HG03575 (cell line): ENCODE measurements around the gene PRR27.

ENCODE experiments used
- ATAC-seq: cut with Tn5 transposase; IDR thresholded peaks from one replicate; pipeline ENCODE4 v1.9.1; 2021; ENCODE audit not compliant: unreplicated experiment, insufficient number of reproducible peaks, low FRiP score; ENCODE audit errors: extremely low read depth

PRR27 gene

GRCh38 chr4:70153937-70154336, at the start of gene PRR27:
TSS of gene PRR27 (plus strand) at chr4:70154237. CDS start at chr4:70154376, 139 bp downstream.
- no peak for ATAC-seq

DNA sequence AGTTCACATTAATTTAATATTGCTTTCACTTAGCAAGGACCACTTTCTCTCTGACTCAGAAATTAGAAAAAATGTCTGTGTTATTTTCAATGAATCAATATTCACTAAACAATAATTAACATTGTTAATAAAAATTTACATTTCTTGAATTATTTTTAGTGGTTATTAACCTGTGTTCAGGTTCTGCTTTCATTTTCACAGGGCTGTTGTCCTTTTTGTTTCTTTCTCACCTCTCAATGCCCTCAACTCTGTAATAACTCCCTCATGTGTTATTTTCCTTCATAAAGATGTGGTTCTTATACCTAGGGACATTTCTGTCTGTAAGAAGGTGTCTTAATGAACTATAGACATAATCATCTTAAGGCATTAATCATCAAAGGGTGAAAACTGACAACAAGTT, 43.1 kb upstream of the PRR27 start:
- no peak for ATAC-seq

- ATAC-seq = no peak
These were observed 40.4 kb upstream of the PRR27 start for GRCh38 chr4:70113656-70114055.

DNA sequence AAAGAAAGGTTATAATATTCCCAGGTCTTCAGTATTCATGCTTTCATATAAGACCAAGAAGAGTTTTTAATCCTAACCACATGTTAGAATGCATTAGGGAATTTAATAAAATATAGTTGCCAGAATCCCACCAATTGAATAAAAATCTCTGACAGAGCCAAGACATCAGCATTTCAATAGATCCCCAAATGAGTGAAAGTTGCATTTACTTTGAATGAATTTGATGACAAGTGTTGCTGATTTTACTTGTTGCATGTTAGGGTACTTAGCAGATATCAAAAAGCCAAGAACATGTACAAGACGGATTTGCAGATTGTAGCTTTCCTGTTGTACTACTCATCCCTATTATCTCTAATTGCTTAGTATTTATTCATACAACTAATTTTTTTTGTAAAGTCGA, 39.9 kb upstream of the PRR27 start:
- no peak for ATAC-seq

GRCh38 chr4:70120323-70120722, 33.7 kb upstream of the PRR27 start:
- no peak for ATAC-seq

- ATAC-seq = no peak
These were observed 20.6 kb upstream of the PRR27 start for GRCh38 chr4:70133473-70133872.

DNA sequence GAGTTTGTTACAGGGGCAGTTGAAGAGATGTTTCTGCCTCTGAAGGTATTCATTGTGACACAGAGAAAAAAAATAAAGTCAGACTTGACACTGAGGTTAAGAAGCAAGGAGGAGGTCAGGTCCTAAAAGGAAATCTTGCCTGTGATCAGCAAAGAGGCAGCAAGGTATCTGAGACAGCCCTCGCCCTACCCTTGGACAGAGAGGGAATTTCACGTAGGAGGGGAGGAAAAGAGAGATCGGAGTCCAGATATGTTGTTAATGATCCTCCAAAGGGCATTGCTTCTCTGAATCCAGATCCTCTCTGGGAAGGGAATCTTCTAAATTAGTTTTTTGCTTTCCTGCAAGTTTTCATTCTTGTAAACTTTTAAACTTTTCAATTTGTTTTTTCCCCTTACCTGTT, 15.3 kb upstream of the PRR27 start:
- ATAC-seq = no peak

GRCh38 chr4:70151271-70151670, 2.8 kb upstream of the PRR27 start:
- no peak for ATAC-seq

DNA sequence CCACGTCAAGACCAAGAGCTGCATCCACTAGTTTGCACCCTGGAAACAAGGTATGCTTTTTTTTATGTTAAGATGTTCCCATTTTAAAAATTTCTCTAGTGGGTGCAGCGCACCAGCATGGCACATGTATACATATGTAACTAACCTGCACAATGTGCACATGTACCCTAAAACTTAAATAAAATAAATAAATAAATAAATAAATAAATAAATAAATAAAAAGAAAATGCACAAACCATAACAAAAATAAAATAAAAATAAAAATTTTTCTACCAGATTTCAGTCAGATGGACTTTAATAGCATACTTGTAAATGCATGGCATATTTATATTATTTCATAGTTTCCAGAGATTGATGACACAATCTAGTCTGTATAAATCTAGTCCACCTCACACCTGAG, 1.9 kb upstream of the PRR27 start:
- ATAC-seq = no peak

DNA sequence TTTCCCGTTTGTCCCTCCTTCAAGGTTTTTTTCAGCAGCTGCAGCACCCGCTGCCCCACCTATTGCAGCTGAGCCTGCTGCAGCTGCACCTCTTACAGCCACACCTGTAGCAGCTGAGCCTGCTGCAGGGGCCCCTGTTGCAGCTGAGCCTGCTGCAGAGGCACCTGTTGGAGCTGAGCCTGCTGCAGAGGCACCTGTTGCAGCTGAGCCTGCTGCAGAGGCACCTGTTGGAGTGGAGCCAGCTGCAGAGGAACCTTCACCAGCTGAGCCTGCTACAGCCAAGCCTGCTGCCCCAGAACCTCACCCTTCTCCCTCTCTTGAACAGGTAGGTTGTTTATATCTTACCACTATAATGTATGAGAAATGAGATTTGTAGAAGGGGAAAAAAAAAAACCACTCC, 4.5 kb downstream of the PRR27 start:
- no peak for ATAC-seq

DNA sequence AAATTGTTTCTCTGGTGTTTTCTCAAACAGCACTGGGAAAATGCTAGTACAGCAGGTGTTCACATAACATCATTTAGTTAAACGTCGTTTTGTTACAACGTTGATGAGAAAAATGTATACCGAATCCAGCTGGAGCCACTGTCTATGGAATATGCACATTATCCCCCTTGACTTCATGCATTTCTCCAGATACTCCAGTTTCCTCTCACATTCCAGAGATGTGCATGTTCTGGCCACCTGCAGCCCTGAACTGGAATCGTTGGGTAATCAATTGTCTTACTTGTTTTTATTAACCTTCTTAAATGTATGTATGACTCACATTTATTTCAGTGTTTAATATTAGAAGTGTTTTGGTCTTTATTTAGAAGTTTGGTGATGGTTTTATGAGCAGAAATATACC, 23.1 kb downstream of the PRR27 start:
- ATAC-seq = no peak

DNA sequence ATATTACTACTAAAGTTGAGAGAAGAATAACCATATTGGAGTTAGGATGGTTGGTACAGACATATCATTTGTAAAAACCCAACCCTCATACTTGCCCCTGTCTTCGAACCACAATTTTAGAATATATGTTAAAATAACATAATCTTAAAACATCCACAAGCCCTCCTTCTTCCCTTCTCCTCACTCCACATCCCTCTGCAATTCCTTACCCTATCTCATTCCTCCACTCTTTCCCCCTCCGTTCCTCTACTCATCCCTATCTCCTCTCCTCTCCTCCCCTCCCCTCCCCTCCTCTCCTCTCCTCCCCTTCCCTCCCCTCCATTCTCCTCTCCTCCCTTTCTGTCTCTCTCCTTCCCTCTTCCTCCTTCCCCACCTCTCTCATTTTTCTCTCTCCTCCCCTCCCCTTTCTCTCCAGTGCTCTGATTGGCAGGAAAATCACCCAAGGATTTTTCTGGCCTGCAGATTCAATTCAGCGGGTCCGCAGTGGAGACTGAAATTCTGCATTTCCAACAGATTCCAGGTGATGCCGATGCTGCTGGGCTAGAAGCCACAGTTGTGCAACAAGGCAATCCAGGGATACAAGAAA, 24.1 kb downstream of the PRR27 start:
- no peak for ATAC-seq

DNA sequence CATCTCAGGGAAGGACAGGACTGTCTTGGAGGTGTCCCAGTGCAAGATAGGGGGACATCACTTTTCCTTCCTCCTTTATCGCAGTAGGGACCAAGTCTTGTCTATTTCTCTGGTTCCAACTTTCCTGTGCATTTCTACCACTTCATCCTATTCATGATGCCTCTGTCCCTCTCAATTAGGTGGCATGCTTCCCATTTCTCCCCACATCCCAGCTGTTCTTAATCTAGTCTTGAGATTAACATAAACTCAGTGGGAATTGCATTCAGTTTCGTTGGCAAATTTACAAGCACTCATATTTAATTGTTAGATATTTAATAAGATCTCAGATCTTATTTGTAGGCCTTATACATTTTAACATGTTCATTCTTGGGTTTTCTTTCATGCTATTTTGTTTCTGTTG, 25.8 kb downstream of the PRR27 start:
- no peak for ATAC-seq

DNA sequence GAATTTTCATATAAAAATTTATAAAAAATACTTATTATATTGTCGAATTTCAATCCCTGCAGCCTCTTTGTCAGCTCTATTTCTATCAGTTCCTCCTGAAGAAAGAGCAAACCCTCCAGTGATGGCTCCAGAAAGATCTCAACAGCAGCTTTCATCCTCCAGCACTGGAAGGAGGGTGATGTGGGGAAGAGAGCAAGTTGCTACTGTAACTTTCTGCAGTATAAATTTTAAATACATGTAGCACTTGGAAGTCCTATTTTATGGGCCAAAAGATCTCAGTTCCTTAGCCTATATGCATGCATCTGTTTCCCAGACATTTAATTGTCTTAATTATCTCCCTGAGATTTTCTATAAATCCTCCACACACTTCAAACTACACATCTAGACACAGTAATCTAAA, 27.8 kb downstream of the PRR27 start:
- ATAC-seq = no peak

- ATAC-seq = no peak
These were observed 28.6 kb downstream of the PRR27 start for GRCh38 chr4:70182517-70183167.

DNA sequence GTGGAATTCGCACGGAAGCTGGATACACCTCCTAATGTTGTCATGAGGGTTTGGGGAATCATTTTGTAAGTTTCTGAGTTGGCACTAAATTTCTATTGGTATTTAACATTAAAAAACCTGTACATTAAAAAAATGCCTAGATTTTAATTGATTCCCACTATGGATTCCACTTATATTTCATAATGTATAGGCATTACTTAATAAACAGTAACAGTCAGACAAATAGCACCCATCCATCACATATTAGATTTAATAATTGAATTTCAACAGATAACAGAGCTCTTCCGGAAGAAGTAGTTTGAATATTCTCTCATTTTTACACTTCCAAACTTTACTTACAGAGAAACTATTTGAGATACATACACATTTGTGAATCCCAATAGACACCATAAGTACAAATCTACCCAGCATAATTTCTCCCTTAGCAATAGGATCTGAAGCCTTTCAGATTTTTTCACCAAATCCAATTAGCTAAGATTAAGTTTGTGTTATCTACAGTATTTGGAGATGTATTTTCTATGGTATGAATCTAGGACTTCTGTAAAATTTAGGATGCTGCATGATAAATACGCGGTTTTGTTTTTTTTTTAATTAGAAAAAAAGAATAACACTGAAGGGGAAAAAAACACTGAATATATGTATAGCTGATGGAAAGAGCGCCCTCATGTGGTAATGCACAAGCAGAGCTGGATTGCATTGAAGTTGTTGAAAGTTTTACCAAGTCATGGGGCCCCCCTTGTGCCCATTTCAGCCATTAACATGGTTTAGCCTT, 29.3 kb downstream of the PRR27 start:
- ATAC-seq = peak; percentile 46

DNA sequence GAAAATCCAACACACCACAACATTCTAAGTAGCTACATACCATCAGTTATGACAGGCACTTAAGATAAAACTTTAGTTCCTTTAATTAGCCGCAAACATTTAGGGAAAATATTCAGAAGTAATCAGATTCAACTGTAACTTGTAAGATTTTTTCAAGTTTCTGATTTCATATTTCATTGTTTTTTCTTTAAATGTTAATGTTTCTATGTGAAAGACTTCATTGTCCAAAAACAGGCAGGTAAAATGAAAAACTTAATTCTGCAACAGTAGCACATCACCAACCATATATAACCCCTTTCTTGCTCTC, 29.9 kb downstream of the PRR27 start:
- ATAC-seq = no peak

GRCh38 chr4:70187216-70187615, 33.2 kb downstream of the PRR27 start:
- ATAC-seq = no peak

GRCh38 chr4:70190579-70190978, 36.5 kb downstream of the PRR27 start:
- ATAC-seq = no peak

DNA sequence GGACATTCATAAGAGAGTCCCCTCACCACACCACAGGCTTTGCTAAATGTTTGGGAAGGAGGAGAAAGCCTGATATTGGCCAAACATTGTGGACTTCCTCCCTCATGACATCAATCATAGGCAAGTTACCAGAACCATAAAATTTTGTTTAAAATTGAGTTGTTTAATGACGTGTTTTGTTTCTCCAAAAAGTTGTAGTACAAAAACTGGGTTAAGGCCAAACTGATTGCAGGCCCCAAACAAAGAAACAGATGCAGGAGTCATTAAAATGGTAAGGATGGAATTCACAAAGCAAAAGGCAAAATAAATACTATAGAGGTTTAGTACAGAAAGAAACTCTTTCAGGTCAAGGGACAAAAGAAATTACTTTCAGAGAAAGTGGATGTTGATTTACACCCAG, 37.6 kb downstream of the PRR27 start:
- ATAC-seq = no peak

GRCh38 chr4:70192895-70193294, 38.9 kb downstream of the PRR27 start:
- ATAC-seq = no peak
